ENCODE data around the gene SLC15A3. TPM values are rescaled to one million over a fixed set of nuclear protein-coding genes. Genes with fewer than 3 reads are reported as not detected.

The SLC15A3 gene
- total RNA-seq, 4 donors from 2014 or later = 8.1 to 18.9 (median 12.6) TPM

- peaks cover 5% of the 10 kb centered on the region for H3K27me3 ChIP-seq
- TF ChIP-seq POLR2AphosphoS5 (IDR thresholded peaks at IDR 0.05) = no peak
- TF ChIP-seq EP300 (IDR thresholded peaks at IDR 0.05; ENCODE audit: low read depth) = no peak
- no peak for TF ChIP-seq POLR2A (IDR thresholded peaks at IDR 0.05)
- no peak for TF ChIP-seq CTCF (IDR thresholded peaks at IDR 0.05)
- in situ Hi-C loops (cut with MboI; ENCODE audit: low pct_ligation_motif_present in 1 of 4, low pct_unique_long_range_greater_than_20kb in 1 of 4, low sequenced_read_pairs in 3 of 4) (no loop called here), intact Hi-C loops (cut with DNase I; ENCODE audit: low total_unique reads) (loop anchor here (10.0 kb wide), 1 partner anchor 50 kb away; no protein-coding TSS in a partner anchor)
- H3K27ac ChIP-seq = no peak overlapping the region
- no peaks in the 10 kb centered on the region for H3K36me3 ChIP-seq
- peaks cover 0 to 16% (median 11%) of the 10 kb centered on the region in 4 donors for H3K4me1 ChIP-seq
- no peak for DNase-seq
- H3K9me3 ChIP-seq = no peaks in the 10 kb centered on the region
- no peak overlapping the region for H3K4me3 ChIP-seq
- 28 to 36% methylated on average over 6 to 7 of the region's 7 CpGs for WGBS, 2 donors (ENCODE audit: low coverage in 1 of 2)
These were observed 42.6 kb upstream of the SLC15A3 start for GRCh38 chr11:60994541-60995080.

GRCh38 chr11:60993615-60994014, 41.6 kb upstream of the SLC15A3 start:
- Histone ChIP-seq H3K4me1 (peaks cover 0 to 16% (median 11%) of the 10 kb centered on the region in 4 donors), H3K36me3 (no peaks in the 10 kb centered on the region), H3K4me3 (no peak overlapping the region), H3K27ac (no peak overlapping the region), H3K9me3 (no peaks in the 10 kb centered on the region), H3K27me3 (peaks cover 5% of the 10 kb centered on the region)
- in situ Hi-C loops (cut with MboI; ENCODE audit: low pct_ligation_motif_present in 1 of 4, low pct_unique_long_range_greater_than_20kb in 1 of 4, low sequenced_read_pairs in 3 of 4) (no loop called here), intact Hi-C loops (cut with DNase I; ENCODE audit: low total_unique reads) (loop anchor here (10.0 kb wide), 1 partner anchor 51 kb away; no protein-coding TSS in a partner anchor)
- DNase-seq = no peak
- TF ChIP-seq CTCF (IDR thresholded peaks at IDR 0.05) (no peak), EP300 (IDR thresholded peaks at IDR 0.05; ENCODE audit: low read depth) (no peak), POLR2A (IDR thresholded peaks at IDR 0.05) (no peak), POLR2AphosphoS5 (IDR thresholded peaks at IDR 0.05) (no peak)
- 52 to 64% methylated on average over 3 to 7 of the region's 7 CpGs for WGBS, 2 donors (ENCODE audit: low coverage in 1 of 2)

GRCh38 chr11:60992842-60993409, 41.0 kb upstream of the SLC15A3 start:
- 59 to 90% methylated on average over 1 to 5 of the region's 5 CpGs for WGBS, 2 donors (ENCODE audit: low coverage in 1 of 2)
- no peak overlapping the region for H3K4me3 ChIP-seq
- peaks cover 0 to 16% (median 11%) of the 10 kb centered on the region in 4 donors for H3K4me1 ChIP-seq
- H3K27me3 ChIP-seq = peaks cover 5% of the 10 kb centered on the region
- H3K9me3 ChIP-seq = no peaks in the 10 kb centered on the region
- in situ Hi-C loops (cut with MboI; ENCODE audit: low pct_ligation_motif_present in 1 of 4, low pct_unique_long_range_greater_than_20kb in 1 of 4, low sequenced_read_pairs in 3 of 4) = no loop called here
- TF ChIP-seq POLR2A (IDR thresholded peaks at IDR 0.05) = no peak
- no peak for TF ChIP-seq POLR2AphosphoS5 (IDR thresholded peaks at IDR 0.05)
- no peak for TF ChIP-seq CTCF (IDR thresholded peaks at IDR 0.05)
- TF ChIP-seq EP300 (IDR thresholded peaks at IDR 0.05; ENCODE audit: low read depth) = no peak
- H3K36me3 ChIP-seq = no peaks in the 10 kb centered on the region
- no peak overlapping the region for H3K27ac ChIP-seq
- intact Hi-C loops (cut with DNase I; ENCODE audit: low total_unique reads) = loop anchor here (10.0 kb wide), 1 partner anchor 52 kb away; no protein-coding TSS in a partner anchor
- DNase-seq = no peak

- Histone ChIP-seq H3K27ac (no peak overlapping the region), H3K4me1 (peaks cover 0 to 8% (median 6%) of the 10 kb centered on the region in 4 donors), H3K36me3 (no peaks in the 10 kb centered on the region), H3K9me3 (no peaks in the 10 kb centered on the region), H3K27me3 (peaks cover 5% of the 10 kb centered on the region), H3K4me3 (no peak overlapping the region)
- intact Hi-C loops (cut with DNase I; ENCODE audit: low total_unique reads) (loop anchor here (10.0 kb wide), 1 partner anchor 53 kb away; no protein-coding TSS in a partner anchor), in situ Hi-C loops (cut with MboI; ENCODE audit: low pct_ligation_motif_present in 1 of 4, low pct_unique_long_range_greater_than_20kb in 1 of 4, low sequenced_read_pairs in 3 of 4) (no loop called here)
- DNase-seq = no peak
- TF ChIP-seq POLR2A (IDR thresholded peaks at IDR 0.05) = no peak
- TF ChIP-seq CTCF (IDR thresholded peaks at IDR 0.05) = no peak
- WGBS, 2 donors (ENCODE audit: low coverage in 1 of 2) = 85 to 87% methylated on average over 4 of the region's 4 CpGs
These were observed 39.5 kb upstream of the SLC15A3 start for GRCh38 chr11:60991457-60991856.
